HG03139 (cell line): ENCODE measurements around the gene USHBP1.
A peak's percentile ranks its signal among the peaks of the same experiment; 100 is the strongest.

Experiments used
- ATAC-seq: cut with Tn5 transposase; IDR thresholded peaks from one replicate; pipeline ENCODE4 v1.9.1; 2021; ENCODE audit not compliant: unreplicated experiment

Gene USHBP1

DNA sequence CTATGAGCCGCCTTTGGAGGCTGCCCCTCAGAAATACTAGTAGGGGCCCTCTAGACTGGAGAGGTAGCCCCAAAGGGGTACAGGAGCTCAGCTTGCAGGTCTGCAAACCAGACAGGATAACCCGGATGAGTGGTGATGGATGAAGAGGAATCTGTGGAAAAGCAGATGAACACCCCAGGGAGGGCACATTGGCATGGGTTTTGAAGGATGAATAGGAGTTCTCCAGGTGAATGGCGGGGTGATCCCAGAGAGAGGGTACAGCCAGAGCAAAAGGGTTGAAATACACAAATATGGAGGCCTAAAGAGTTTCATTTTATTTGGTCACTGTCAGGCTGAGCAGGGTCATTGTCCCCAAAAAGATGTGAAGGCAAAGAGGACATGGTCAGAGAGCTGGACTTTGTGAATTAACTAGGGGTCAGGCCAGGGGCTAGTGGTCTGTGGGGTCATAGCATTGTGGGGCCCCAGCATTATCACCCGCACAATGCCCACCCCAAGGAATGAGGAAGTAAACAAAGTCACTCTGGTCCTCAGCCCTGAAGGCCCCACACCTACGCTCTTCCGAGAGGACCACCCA is 23.6 kb downstream of the USHBP1 start:
- no peak for ATAC-seq

DNA sequence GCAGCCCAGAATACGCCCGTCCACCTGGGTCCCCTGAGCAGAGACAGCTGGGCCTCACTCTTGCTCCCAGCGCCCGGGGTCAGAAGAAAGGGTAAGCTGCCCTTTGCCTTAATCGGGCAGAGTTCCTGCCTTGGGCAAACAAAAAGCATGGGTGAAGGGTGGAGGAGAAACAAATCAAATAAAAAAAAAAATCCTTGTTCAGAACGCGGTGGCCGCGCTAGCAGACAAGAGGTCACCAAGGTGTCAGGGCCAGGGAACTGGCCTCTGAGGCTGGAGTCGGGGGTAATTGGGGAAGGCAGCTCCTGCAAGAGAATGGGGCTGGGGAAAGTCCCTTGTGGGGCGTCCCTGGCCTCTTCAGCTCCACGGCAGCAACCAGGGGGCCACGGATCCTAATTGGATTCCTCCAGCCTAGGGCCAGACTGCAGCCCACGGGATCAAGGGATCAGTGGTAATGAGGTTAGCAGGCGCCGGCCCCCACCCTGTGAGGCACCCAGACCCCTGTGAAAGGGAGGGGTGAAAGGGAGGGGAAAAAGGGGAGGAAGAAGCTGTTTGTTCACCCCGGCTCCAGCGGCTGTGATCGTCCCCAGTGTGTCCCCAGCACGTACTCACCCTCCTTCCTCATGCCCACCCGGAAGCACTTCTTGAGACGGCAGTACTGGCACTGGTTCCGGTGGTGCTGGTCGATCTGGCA is 24.3 kb downstream of the USHBP1 start:
- ATAC-seq, result no peak

DNA sequence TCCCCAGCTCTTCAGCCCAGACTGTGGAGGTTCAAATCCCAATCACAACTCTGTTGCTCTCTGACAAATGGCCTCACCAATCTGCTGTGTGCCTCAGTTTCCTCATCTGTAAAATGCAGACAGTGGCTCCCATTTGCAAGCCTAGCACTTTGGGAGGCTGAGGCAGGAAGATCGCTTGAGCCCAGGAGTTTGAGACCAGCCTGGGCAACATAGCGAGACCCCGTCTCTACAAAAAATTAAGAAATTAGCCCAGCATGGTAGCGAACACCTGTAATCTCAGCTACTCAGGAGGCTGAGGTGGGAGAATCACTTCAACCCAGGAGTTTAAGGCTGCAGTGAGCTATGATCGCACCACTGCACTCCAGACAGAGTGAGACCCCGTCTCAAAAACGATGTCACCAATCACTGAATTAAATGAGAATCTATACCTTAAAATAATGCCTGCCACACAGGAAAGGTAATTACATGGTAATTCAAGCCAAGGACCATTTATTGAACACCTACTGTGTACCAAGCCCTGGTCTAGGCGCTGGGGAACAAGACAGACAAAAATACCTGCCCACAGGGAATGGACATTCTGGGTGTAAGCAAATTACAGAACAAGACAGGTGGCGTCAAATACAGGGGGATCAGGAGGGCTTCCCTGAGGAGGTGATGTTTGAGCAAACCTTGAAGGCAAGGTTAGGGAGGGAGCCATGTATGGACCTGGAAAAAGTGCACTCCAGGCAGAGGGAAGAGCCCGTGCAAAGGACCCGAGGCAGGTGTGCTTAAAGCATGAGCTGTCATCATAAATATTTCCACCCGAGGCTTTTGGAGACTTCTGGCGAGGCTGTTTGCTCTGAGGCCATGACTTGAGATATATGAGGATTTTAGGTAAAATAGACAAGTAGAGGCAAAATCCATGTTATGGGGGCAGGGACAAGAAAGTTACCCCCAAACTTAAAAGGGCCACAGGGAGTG is 26.5 kb downstream of the USHBP1 start:
- no peak for ATAC-seq

DNA sequence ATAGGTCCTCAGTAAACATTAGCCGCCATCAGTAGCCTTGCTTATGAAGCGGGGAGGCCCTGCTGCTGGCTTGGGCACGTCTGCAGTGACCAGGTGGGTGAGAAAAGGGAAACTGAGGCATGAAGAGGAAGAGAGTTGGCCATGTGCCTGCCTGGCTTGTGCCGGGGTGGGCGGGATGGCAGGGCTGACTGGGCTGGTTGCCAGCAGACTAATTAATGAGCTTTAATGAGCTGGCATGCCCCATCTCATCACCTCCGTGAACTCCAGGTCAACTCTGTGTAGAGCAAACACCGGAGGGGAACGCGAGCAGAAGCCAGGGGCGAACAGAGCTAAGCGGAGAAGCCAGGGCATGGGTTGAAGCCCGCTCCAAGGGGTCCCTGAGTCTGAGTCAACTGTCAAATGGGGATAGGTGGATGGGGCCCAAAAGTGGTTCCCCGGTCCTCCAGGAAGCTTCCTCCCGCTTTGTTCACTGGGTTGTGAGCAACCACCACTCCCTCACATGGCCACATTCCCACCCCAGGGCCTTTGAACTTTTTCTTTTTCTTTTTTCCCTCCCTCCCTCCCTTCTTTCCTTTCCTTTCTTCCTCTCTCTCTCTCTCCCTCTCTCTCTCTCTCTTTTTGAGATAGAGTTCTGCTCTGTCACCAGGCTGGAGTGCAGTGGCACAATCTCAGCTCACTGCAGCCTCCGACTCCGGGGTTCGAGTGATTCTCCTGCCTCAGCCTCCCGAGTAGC is 27.6 kb downstream of the USHBP1 start:
- no peak for ATAC-seq

DNA sequence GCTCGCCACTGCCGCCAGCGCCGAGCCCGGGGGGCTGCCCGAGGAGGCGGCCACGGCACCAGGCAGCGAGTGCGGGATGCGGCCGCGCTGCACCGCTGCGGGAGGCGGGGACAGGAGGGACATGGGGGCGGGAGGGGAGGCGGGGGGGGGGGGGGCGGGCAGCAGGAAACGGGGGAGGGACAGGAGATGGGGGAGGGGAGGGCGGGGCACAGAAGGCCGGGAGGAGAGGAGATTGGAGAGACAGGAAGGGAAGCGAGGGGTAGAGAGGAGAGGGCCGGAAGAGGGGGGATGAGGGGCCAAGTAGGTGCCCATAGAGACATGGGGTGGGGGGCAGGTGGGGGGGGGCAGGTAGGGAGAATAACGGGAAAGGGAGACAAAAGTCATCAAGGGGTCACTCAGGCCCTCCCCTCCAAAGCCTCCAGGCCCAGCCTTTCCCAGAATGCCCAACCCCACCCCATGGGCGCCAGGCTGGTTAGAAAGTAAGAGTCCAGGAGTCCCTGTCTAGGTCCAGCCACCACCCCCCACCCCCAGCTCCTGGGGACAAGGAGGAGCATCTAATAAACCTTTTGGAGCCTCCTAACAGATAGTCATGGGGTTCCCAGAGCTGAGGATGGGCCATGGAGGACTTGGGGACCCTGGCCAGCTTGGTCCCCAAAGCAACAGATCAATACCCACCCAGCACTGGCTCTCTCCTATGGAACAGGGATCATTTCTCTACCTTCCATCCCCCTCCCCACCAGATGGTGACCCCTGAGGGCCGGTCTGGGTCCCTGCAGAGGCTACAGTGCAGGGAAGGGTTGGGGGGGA is 28.4 kb downstream of the USHBP1 start:
- no peak for ATAC-seq

DNA sequence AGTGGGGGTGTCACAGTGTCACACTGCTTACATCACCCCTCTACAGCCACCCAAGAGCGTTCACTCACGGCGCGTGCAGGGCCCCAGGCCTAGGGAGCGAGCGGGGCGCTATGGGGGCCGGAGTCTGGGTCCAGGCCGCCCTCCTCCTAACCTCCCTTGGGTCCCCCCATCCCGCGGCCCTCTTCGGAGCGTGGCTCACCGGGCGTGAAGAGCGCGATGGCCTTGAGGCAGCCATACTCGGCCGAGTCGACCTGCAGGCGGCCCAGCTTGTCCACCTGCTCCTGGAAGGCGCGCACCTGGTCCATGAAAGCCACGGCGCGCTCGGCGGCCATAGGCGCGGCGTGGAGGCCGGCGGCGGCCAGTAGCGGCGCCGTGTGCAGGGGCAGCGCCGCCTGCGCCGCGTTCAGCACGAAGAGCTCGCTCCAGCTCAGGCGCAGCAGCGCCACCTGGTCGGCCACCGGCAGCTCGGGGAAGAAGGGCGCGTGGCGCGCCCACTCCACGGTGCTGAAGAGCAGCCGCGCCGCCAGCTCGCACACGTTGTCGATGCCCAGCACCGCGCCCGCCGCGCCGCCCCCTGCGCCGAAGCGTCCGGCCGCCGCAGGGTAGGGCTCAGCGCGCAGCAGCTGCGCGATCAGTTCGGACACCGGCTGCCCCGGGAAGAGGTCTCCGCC is 29.1 kb downstream of the USHBP1 start:
- ATAC-seq, result no peak

DNA sequence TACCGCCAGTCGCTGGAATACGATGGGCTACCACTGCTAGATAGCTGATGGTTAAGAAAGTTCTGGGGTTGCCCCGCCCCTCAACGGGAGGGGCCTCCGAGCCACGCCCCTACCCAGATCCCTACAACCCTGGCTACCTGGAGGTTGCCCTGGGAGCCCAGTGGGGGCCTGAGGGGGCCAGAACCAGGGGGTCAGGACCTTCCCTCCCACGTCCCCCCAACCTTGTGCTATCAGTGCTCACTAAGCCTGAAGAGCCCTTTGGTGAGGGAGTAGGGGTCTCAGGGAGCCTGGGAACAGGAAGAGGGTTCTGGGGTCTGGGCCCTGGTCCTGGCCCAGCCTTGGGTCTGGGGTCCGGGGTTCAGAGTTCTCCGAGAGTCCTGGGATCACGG is 29.6 kb downstream of the USHBP1 start:
- no peak for ATAC-seq

DNA sequence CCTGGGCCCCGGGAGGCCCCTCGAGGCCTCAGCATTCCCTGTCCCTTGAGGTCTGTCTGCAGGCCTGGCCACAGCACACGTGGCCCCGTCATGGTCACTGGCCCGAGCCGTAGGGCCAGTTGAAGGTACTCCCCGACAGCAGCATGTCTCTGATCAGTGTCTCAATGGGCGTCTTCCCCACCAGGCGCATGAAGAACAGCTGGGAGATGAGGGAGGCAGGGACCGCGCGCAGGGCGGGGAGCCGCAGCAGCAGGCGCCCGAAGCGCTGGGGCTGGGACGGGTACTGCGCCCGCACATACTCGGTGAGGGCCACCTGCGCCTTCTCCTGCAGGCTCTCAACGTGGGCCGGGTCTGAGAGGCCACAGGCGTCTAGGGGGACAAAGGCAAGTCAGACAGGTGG is 32.3 kb downstream of the USHBP1 start:
- no peak for ATAC-seq

DNA sequence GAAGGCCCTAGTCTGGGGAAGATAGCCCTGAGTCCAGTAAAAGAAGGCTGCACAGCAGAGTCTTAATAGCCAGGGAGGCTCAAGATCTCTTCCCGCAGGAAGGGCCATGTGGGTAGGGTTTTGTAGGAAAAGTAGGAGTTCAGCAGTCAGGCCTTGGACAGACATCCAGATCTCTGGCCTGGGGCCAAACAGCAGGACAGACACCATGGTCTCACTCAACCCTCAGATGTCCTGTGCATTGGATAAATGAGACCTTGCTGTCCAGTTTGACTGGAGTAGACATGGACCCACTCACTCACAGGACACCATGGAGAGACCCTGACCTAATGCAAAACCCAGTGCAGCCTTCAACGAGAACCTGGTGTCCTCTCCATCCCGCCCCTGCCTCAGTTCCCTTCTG is 34.7 kb downstream of the USHBP1 start:
- ATAC-seq, result no peak

DNA sequence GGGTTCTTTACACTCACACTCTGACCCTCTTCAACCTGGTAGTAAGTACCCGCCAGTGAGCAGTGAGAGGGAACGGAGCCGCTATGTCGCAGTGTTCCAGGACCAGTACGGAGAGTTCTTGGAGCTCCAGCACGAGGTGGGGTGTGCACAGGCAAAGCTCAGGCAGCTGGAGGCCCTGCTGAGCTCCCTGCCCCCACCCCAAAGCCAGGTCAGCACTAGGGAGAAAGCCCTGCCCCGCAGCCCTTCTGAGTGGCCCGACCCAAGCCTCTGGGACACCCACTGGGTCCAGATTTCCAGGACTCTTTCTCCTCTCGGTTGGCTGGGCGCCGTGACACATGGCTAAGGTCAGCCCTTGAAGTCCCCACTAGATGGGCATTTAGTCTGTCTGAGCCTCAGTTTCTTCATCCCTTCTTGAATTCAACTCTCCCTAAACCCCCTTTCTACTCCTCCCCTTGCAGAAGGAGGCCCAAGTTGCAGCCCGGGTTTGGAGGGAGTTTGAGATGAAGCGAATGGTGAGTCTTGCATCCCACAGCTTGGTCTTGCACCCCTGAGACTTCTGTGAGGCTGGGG is 36.7 kb downstream of the USHBP1 start:
- ATAC-seq, result no peak

DNA sequence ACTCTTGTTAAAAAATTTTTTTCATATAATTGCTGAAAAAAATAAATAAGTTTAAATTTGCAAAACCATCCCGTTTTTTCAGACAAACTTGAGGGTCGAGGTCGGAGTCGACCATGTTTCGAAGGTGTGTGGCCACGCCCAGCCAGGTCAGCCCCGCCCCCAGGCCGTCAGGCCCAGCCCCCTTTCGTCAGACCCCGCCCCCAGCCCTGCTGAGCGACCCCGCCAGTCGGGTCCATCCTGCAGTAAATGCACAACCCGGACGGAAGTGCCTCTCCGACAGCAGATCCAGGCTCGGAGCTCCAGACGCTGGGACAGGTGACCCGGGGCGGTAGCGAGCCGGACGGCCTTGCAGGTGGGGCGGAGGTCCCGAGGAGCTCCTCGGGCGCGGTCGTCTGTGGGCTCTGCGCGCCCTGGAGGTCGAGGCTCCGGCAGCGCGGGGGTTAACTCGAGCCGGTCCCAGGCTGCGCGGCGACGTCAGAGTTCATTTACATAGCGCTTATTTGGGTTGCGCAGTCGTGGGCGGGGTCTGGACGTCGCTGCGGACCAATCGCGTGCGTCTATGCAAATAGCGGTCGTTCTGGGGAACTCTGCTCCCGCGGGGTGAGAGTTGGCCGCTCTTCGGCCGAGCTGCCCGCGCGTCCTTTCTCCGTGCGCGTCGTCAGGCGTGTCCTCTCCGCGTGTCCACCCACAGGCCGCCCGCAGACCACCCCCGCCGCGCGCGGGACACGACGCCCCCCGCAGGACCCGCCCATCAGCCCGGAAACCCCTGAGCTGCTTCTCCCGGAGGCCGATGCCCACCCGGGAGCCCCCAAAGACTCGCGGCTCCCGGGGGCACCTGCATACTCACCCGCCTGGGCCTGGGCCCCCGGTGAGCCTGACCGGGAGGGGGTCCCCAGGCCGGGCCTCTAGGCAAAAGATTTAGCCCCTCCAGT is 38.3 kb downstream of the USHBP1 start, which contains the start of gene OCEL1:
Gene OCEL1, plus strand, starts transcription at position 225 of the 932 bp plus-strand sequence. Its CDS starts 22 bp downstream, at position 247.
- peak; percentile 86 for ATAC-seq

DNA sequence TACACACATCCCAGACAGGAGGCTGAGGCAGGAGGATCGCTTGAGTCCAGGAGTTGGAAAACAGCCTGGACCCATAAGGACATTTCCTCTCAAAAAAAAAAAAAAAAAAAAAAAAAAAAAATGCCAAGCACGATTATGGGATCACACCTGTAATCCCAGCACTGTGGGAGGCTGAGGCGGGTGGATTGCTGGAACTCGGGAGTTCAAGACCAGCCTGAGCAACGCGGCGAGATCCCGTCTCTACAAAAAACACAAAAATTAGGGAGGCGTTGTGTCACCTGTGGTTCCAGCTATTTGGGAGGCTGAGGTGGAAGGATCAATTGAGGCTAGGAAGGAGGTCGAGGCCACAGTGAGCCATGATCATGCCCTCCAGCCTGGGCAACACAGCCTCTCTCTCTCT is 39.5 kb downstream of the USHBP1 start:
- no peak for ATAC-seq

DNA sequence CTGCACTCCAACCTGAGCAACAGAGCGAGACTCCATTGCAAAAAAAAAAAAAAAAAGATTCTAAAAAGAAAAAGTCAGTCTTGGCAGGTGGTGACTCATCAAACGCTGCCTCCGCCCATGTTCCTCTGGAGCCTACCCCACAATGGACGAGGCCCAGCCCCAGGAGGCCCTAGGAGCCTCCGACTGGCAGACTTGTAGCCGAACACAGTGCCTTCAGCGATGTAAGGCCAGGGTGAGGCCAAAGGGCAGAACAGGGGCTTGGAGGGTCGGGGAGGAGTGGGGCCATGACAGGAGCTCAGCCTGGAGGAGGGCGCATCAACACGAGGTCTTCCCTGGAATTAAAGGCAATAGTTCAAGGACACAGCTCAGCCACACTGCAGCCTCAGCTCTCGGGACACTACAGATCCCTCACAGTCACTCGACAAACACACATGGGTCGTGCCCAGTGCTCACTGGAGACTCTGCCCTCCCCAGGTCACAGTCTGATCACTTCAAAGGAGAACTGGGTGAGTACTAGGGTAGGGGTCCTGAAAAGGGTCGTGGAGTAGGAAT is 44.3 kb downstream of the USHBP1 start:
- no peak for ATAC-seq

DNA sequence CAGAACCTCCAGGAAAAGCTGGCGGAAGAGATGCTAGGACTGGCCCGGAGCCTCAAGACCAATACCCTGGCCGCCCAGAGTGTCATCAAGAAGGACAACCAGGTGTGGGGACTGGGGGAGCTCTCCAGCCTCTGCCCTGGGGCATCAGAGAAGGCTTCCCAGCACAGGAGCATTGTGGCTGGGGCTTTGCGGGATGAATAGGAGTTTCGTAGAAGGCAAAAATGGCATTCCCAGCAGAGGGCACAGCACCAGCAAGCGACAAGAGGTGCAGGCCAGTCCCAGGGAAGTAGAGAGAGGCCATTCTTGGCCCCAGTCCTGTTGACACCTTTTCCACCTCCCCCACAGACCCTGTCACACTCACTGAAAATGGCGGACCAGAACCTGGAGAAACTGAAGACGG is 45.3 kb downstream of the USHBP1 start:
- no peak for ATAC-seq

DNA sequence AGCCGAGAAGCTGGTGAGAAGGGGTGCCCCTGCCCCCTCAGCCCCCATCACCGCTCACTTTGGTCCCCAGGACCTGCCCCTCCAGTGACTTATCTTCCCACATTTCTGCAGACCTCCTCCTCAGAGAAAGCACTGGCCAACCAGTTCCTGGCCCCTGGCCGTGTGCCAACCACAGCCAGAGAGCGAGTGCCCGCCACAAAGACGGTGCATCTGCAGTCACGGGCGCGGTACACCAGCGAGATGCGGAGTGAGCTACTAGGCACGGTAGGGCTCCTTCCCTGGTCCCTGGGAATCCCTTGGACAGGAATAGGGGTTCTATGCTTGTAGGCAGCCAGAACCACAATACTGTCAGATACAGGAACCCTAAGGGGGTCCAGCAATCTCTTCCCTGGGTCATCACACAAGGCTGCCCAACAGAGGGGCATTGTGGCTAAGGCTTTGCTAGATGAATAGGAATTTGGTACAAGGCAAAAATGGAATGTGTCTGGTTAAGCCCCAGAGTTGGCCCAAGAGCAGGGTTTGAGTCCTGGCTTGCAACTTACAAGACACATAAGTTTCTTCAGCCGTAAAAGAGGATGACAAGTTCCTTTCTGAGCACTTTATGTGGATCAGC is 48.4 kb downstream of the USHBP1 start:
- no peak for ATAC-seq

DNA sequence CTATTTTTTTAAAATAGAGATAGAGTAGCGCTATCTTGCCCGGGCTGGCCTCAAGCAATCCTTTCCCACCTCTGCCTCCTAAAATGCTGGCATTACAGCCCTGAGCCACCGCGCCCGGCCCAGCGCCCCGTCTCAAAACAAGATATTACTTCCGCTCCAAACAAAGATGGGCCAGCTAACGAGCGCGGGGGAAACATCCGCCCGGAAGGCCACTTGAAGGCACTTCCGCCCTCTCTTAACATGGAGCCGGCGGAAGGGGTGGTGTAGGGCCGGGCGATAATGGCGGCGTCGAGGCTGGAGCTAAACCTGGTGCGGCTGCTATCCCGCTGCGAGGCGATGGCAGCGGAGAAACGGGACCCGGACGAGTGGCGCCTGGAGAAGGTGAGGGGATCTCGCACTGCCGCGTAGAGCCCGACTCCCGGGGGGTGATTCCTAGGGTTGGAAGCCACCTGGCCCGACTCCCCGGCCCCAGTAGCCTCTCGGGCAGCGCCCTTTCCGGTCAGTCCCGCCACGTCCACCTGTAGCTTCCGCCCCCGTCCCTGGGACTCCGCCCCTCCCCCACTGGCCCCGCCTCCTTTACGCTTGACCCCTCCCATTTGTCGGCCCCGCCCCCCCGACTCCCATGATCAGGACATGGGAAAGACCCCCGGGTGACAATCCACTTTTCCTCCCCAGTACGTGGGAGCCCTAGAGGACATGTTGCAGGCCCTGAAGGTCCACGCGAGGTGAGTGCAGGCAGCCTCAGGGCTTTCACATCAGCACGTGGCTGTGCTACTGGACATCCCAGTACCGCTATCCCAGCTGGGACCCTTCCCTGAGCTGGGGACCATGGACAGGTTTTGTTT is 49.2 kb downstream of the USHBP1 start, which contains the start of gene USE1:
Gene USE1, plus strand, starts transcription at position 231 of the 845 bp plus-strand sequence. Its CDS starts 49 bp downstream, at position 280.
- peak; percentile 79 for ATAC-seq
